Measurements from ENCODE around the gene ARSG.
"Not testable (repeated sequence)": the region's sequence is repeated elsewhere in the genome, so short reads cannot be mapped to it uniquely, and the experiment has no call there.

Gene ARSG

GRCh38 chr17:68329331-68329730 is 38.0 kb downstream of the ARSG start:
- no peak overlapping the region for H3K4me3 ChIP-seq (ENCODE audit: low read depth, low read length)
- no peak for TF ChIP-seq CTCF (IDR thresholded peaks at IDR 0.05; ENCODE audit: insufficient read depth, low read depth, low read length, missing control alignments)
- no peak for DNase-seq (ENCODE audit: low read depth)

- H3K4me3 ChIP-seq (ENCODE audit: low read depth, low read length); DNase-seq (ENCODE audit: low read depth): not testable (repeated sequence)
These were observed 40.6 kb downstream of the ARSG start for GRCh38 chr17:68331932-68332331.

- no peak for DNase-seq (ENCODE audit: low read depth)
- no peak overlapping the region for H3K4me3 ChIP-seq (ENCODE audit: low read depth, low read length)
- no peak for TF ChIP-seq CTCF (IDR thresholded peaks at IDR 0.05; ENCODE audit: insufficient read depth, low read depth, low read length, missing control alignments)
These were observed 43.1 kb downstream of the ARSG start for GRCh38 chr17:68334393-68334792.

- H3K4me3 ChIP-seq (ENCODE audit: low read depth, low read length): no peak overlapping the region
- DNase-seq (ENCODE audit: low read depth): no peak
- TF ChIP-seq CTCF (IDR thresholded peaks at IDR 0.05; ENCODE audit: insufficient read depth, low read depth, low read length, missing control alignments): no peak
These were observed 50.2 kb downstream of the ARSG start for GRCh38 chr17:68341482-68341881.

GRCh38 chr17:68343976-68344375 is 52.7 kb downstream of the ARSG start:
- DNase-seq (ENCODE audit: low read depth): no peak
- H3K4me3 ChIP-seq (ENCODE audit: low read depth, low read length): no peak overlapping the region
- TF ChIP-seq CTCF (IDR thresholded peaks at IDR 0.05; ENCODE audit: insufficient read depth, low read depth, low read length, missing control alignments): no peak

GRCh38 chr17:68344701-68345136 is 53.4 kb downstream of the ARSG start:
- H3K4me3 ChIP-seq (ENCODE audit: low read depth, low read length): no peak overlapping the region
- no peak for TF ChIP-seq CTCF (IDR thresholded peaks at IDR 0.05; ENCODE audit: insufficient read depth, low read depth, low read length, missing control alignments)
- DNase-seq (ENCODE audit: low read depth): no peak

- no peak overlapping the region for H3K4me3 ChIP-seq (ENCODE audit: low read depth, low read length)
- peak; percentile 82 for DNase-seq (ENCODE audit: low read depth)
These were observed 55.2 kb downstream of the ARSG start for GRCh38 chr17:68346448-68346847.

More at GRCh38 chr17:68346448-68346847, 55.2 kb downstream of the ARSG start:
- no peak for TF ChIP-seq CTCF (IDR thresholded peaks at IDR 0.05; ENCODE audit: insufficient read depth, low read depth, low read length, missing control alignments)
